NOMO-1 (cell line): ENCODE data around the gene ARCN1.
A peak's percentile ranks its signal among the peaks of the same experiment; 100 is the strongest.
"Not testable (repeated sequence)": the region's sequence is repeated elsewhere in the genome, so short reads cannot be mapped to it uniquely, and the experiment has no call there.

Experiments used
- DNase-seq, 2 experiments: peaks; one replicate each; lab custom pipeline; 2025; ENCODE audit not compliant: unreplicated experiment in 2 of 2; lab: John Stamatoyannopoulos, UW

The ARCN1 gene

DNA sequence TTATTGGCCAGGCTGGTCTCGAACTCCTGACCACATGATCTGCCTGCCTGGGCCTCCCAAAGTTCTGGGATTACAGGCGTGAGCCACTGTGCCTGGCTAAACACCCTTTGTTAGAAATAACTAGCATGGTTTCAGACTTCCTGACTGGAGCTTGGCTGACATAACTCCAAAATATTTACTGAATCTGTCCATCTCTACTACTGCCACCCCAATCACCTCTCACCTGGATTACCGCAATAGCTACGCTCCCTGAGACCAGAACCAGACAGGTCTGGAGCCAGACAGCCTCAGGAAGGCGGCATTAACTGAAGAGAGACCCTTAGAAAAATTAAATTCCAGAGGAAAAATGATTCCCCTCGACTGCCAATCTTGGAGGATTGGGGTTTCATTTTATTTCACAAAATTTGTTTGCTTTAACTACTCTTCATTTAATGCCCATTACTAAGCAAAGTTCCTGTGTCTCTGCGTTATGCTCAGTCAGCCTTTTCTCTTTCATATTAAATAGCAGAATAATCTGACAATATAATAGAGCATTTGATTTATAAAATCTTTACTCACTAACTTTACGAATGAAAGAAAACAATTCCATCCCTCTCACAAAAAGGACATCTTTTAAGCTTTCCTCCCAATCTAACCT, 28.1 kb upstream of the ARCN1 start:
- DNase-seq, result no peak

DNA sequence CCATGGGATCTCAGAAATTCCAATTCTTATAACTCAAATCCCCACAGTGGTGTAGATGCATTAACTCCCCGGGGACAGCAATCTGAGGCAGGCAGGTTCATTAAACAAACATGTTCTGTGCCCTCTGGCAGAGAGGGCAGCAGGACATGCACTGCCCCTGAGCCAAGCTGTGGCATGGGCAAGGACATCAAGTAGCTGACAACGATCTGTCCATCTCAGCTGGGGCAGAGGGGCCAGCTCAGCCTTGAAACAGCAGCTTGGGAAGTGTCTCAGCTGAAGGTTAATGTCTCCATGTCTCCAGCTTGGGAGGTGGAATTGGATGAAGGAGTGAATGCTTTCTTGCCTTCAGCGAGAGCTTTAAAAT, 27.6 kb upstream of the ARCN1 start:
- DNase-seq, result no peak

DNA sequence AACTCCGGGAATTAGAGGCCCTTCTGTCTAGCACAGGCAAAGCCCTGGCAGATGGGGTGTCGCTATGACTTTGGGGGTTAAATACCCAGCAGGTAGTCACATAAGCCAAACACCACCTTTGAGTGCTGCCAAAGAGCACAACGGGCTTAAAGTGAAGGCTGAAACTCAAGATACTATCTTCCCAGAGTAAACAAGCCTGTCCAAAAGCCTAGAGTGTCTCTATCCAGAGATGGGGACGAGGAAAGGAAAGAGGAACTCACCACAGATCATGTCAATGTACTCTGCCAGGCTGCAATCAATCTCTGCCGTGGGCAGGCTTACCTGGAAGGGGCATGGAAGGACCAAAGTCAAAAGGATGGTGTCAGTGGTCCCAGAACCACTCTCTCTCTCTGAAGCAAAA, 26.7 kb upstream of the ARCN1 start:
- no peak for DNase-seq

DNA sequence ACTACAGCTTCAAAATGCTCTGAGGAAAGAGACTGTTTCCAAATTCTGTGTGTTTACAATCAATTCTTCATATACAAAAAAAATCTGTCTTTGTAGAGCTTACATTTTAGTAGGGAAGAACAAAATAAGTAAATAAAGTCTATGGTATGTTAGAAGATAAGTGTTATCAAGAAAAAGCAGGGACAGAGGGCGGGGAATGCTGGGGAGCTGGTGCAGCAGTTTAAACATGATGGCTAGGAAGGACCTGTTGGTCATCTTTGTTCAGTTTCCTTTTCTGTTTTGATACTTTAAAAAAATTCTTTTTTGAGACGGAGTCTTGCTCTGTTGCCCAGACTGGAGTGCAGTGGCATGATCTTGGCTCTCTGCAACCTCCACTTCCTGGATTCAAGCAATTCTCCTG, 25.1 kb upstream of the ARCN1 start:
- no peak for DNase-seq

DNA sequence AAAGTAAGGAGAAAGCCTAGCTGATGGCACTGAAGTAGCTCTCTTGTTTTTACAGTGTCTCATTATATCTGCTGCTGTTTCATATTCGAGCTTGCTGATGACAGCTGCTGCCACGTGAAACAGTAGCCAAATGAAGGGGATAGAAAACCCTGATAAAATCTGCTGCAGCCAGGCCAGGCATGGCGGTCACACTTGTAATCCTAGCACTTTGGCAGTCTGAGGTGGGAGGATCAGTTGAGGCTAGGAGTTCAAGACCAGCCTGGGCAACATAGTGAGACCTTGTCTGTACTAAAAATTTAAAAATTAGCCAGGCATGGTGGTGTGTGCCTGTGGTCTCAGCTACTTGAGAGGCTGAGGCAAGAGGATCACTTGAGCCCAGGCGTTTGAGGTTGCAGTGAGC, 19.9 kb upstream of the ARCN1 start:
- no peak for DNase-seq

DNA sequence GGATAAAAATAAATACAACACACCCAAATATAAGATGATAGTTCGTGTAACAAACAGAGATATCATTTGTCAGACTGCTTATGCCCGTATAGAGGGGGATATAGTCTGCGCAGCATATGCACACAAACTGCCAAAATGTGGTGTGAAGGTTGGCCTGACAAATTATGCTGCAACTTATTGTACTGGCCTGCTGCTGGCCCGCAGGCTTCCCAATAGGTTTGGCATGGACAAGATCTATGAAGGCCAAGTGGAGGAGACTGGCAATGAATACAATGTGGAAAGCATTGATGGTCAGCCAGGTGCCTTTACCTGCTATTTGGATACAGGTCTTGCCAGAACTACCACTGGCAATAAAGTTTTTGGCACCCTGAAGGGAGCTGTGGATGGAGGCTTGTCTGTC, 11.4 kb upstream of the ARCN1 start:
- no peak for DNase-seq

- DNase-seq, result no peak
Measured at GRCh38 chr11:118565051-118565450, 7.2 kb upstream of the ARCN1 start.

- no peak for DNase-seq
Measured at GRCh38 chr11:118569670-118570069, 2.5 kb upstream of the ARCN1 start.

DNA sequence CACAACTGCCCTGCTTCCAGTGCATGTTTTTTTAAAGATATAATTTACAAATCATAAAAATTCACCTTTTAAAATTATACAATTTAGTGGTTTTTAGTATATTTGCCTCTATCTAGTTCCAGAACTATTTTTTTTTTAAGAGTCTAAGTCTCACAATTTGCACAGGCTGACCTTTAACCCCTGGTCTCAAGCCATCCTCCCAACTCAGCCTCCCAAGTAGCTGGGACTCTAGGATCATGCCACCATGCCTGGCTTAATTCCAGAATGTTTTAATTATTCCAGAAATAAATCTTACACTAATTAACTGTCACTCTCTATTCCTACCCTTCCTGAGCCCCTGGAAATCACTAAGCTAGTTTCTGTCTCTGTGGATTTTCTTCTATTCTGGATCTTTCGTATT, 1.4 kb upstream of the ARCN1 start:
- no peak for DNase-seq

DNA sequence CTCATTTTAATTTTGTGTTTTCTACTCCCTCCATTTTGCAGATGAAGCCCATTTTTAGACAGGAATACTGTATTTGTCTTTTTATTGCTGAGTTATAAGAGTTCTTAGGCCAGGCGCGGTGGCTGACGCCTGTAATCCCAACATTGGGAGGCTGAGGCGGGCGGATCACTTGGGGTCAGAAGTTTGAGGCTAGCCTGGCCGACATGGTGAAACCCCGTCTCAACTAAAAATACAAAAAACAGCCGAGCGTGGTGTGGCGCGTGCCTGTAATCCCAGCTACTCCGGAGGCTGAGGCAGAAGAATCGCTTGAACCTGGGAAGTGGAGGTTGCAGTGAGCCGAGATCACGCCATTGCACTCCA, 528 bp upstream of the ARCN1 start:
- not testable (repeated sequence) for DNase-seq

- DNase-seq, result peak in 1 of 2 experiments; percentile 40
Measured at GRCh38 chr11:118572981-118573550, 857 bp downstream of the ARCN1 start.

GRCh38 chr11:118574636-118575035, 2.4 kb downstream of the ARCN1 start:
- DNase-seq, result no peak

DNA sequence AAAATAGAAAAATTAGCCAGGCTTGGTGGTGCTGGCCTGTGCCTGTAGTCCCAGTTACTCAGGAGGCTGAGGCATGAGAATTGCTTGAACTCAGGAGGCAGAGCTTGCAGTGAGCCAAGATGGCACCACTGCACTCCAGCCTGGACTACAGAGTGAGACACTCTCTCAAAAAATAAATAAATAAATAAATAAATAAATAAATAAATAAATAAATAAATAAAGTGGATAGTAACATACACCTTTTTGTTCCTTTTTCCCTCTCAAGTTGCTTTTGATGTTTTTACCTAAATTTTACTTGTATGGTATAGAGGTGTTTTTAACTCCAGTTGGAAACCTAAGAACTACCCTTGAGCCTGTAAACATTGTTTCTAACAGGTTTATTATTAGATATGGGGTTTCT, 5.8 kb downstream of the ARCN1 start:
- DNase-seq, result not testable (repeated sequence)

GRCh38 chr11:118581057-118581456, 8.8 kb downstream of the ARCN1 start:
- no peak for DNase-seq

DNA sequence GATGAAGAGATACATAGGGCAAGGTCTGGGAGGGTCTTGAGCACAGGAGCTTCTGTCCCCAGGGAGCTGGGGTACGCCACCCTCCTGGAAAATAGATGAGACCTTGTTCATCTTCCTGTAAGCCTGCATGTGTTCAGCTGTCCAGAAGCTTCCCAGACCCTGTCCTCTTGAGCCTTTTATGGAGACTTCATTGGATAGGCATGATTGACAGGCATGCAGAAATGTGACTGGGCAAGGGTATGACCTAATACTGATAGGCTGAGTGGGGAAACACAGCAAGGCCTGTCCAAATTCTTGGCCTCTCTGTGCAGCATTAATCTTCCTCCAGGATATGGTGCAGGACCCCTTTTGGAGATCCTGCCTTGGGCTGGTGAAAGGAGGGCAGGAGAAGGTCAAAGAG, 15.7 kb downstream of the ARCN1 start:
- no peak for DNase-seq

GRCh38 chr11:118592616-118593367, 20.6 kb downstream of the ARCN1 start:
- no peak for DNase-seq

DNA sequence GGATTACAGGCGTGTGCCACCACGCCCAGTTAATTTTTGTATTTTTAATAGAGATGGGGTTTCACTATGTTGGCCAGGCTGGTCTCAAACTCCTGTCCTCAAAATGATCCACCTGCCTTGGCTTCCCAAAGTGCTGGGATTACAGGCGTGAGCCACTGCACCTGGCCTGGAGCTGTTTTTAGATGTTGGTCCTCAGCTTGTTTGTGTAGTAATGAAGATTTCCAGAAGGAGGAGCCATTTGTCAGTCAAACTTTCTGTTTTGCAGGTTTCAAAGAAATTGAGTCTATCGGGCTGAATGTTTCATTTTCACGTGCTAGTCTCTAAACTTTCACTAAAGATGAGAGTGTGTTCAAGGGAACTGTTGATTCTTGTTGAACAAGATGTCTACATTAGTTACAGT, 22.8 kb downstream of the ARCN1 start:
- peak in 1 of 2 experiments; percentile 22 for DNase-seq

- peak; percentile 55 to 73 for DNase-seq
Measured at GRCh38 chr11:118596224-118597146, 24.3 kb downstream of the ARCN1 start.

DNA sequence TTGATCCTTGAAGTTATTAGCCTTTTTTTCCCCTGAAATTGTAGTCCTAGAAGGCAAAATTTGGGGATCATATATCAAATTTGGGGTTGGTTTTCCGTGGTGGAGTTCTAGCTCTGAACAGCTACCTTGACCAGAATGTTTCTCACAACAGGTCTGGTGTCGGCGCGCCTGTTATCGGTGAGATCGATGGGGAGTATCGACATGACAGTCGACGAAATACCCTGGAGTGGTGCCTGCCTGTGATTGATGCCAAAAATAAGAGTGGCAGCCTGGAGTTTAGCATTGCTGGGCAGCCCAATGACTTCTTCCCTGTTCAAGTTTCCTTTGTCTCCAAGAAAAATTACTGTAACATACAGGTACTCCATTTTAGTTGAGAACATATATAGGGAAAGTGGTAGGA, 25.3 kb downstream of the ARCN1 start:
- DNase-seq, result no peak

- DNase-seq, result no peak
Measured at GRCh38 chr11:118602331-118602730, 30.1 kb downstream of the ARCN1 start.

- not testable (repeated sequence) for DNase-seq
Measured at GRCh38 chr11:118603709-118604108, 31.5 kb downstream of the ARCN1 start.
